PFSK-1 (cell line): ENCODE measurements around the gene QSOX1.

Experiments used
- FOXP2 ChIP-seq: optimal IDR thresholded peaks from 2 replicates; pipeline ENCODE3; 2011; ENCODE audit warnings: borderline replicate concordance, control low read depth, inconsistent platforms; ENCODE audit not compliant: insufficient read depth; ENCODE audit errors: extremely low read length, extremely low read depth
- POLR2AphosphoS5 ChIP-seq: IDR thresholded peaks from 2 replicates; pipeline ENCODE4 v1.6.1; 2012; ENCODE audit warnings: low read depth, mild to moderate bottlenecking, control low read depth, low read length, moderate library complexity
- SIN3A ChIP-seq: IDR thresholded peaks from 2 replicates; pipeline ENCODE4 v1.6.1; 2012; ENCODE audit warnings: mild to moderate bottlenecking, low read length, moderate library complexity, borderline replicate concordance; ENCODE audit not compliant: insufficient read depth
- TAF1 ChIP-seq: IDR thresholded peaks from 2 replicates; pipeline ENCODE4 v1.6.1; 2012; ENCODE audit warnings: low read length, control low read depth, borderline replicate concordance; ENCODE audit not compliant: insufficient read depth
- TF ChIP-seq, protein P1 (sequence below), 2 experiments: IDR thresholded peaks; 2 replicates each; pipeline versions ENCODE4 v1.6.1 to v1.8.0; 2011 to 2012; ENCODE audit warnings: low read depth in 2 of 2, low read length in 2 of 2, control low read depth in 1 of 2, inconsistent platforms in 1 of 2, mild to moderate bottlenecking in 1 of 2, moderate library complexity in 1 of 2; ENCODE audit not compliant: insufficient read depth in 1 of 2

Gene QSOX1

DNA sequence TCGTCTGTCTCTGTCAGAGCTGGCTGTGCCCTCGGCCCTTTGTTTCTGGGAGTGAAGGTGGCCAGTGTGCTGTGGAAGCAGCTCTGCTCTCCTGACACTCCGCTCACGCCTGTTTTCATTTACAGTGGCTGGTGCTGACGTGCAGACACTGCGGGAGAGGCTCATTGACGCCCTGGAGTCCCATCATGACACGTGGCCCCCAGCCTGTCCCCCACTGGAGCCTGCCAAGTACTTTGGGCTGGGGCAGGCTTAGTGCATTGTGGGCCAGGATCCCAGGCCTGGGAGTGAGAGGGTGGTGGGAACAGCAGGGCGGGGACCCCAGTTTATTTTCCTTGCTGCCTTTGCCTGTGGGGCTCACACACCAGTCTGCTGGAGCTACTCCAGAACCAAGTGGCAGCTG lies 21.1 kb downstream of the QSOX1 start:
- TF ChIP-seq FOXP2 = no peak
- no peak for TF ChIP-seq POLR2AphosphoS5
- TF ChIP-seq, protein P1, sequence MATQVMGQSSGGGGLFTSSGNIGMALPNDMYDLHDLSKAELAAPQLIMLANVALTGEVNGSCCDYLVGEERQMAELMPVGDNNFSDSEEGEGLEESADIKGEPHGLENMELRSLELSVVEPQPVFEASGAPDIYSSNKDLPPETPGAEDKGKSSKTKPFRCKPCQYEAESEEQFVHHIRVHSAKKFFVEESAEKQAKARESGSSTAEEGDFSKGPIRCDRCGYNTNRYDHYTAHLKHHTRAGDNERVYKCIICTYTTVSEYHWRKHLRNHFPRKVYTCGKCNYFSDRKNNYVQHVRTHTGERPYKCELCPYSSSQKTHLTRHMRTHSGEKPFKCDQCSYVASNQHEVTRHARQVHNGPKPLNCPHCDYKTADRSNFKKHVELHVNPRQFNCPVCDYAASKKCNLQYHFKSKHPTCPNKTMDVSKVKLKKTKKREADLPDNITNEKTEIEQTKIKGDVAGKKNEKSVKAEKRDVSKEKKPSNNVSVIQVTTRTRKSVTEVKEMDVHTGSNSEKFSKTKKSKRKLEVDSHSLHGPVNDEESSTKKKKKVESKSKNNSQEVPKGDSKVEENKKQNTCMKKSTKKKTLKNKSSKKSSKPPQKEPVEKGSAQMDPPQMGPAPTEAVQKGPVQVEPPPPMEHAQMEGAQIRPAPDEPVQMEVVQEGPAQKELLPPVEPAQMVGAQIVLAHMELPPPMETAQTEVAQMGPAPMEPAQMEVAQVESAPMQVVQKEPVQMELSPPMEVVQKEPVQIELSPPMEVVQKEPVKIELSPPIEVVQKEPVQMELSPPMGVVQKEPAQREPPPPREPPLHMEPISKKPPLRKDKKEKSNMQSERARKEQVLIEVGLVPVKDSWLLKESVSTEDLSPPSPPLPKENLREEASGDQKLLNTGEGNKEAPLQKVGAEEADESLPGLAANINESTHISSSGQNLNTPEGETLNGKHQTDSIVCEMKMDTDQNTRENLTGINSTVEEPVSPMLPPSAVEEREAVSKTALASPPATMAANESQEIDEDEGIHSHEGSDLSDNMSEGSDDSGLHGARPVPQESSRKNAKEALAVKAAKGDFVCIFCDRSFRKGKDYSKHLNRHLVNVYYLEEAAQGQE (IDR thresholded peaks at IDR 0.05; ENCODE audit: insufficient read depth in 1 of 2, low read depth in 2 of 2, low read length in 2 of 2) = no peak
- TF ChIP-seq TAF1 = no peak
- no peak for TF ChIP-seq SIN3A

DNA sequence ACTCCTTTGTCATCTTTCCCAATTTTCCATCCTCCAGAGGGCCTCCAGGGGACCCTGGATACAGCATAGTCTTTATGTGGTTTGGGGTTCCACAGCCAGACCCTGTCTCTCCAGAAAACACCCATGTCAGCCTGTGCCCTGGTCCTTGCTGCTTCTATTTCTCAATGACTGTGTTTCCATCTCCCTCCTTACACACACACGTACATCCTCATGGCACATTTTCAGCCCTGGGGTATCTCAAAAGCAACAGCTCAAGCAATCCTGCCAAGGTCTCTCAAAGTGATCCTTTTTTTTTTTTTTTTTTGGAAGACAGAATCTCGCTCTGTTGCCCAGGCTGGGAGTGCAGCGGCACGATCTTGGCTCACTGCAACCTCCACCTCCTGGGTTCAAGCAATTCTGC lies 22.3 kb downstream of the QSOX1 start:
- TF ChIP-seq SIN3A = no peak
- TF ChIP-seq FOXP2 = no peak
- TF ChIP-seq TAF1 = no peak
- no peak for TF ChIP-seq POLR2AphosphoS5
- TF ChIP-seq, protein P1 (IDR thresholded peaks at IDR 0.05; ENCODE audit: insufficient read depth in 1 of 2, low read depth in 2 of 2, low read length in 2 of 2) = no peak

DNA sequence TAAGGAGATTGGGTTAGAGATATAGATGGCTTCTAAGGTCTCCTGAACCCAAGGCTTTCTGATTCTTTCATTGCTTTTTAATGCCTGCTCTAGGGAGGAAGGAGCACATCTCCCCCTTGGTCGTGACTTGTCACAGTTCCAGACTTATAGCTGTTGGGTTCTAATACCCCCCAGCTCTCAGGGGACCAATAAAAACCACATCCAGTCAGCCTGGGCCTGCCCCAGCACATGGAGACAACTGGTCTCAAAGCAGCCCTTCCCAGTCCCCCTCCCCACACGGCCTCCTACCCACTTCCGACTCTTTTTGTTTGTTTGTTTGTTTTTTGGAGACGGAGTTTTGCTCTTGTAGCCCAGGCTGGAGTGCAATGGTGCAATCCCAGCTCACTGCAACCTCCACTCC lies 23.3 kb downstream of the QSOX1 start:
- no peak for TF ChIP-seq TAF1
- no peak for TF ChIP-seq SIN3A
- TF ChIP-seq, protein P1 (IDR thresholded peaks at IDR 0.05; ENCODE audit: insufficient read depth in 1 of 2, low read depth in 2 of 2, low read length in 2 of 2) = no peak
- TF ChIP-seq FOXP2 = no peak
- no peak for TF ChIP-seq POLR2AphosphoS5

DNA sequence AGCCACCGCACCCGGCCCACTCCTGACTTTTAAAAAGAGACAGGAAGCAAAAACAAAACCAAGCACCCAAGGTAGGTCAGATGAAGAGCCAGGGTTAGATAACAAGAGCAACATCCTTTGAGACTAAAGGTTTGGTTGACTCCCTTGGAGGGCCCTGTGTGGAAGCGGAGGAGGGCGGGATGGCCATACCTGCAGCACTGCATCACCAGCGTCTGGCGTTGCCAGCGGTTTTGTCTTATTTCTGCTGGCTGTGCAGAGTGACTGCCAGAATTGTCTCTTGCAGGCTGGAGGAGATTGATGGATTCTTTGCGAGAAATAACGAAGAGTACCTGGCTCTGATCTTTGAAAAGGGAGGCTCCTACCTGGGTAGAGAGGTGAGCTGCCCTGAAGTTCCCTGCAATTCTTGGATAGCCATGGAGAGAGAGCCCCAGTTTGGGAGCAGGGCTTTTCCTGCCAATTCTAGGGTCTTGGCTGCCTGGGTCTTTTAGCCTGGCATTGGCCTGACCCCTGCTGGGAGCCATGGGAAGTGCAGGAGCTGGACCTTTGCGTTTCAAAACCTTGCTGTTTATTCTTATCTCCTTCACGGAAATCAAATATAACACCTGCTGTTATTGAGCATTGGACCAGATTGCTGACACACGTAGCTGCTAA lies 24.0 kb downstream of the QSOX1 start:
- TF ChIP-seq TAF1 (no peak), SIN3A (no peak), FOXP2 (no peak), POLR2AphosphoS5 (no peak)
- TF ChIP-seq, protein P1 (IDR thresholded peaks at IDR 0.05; ENCODE audit: insufficient read depth in 1 of 2, low read depth in 2 of 2, low read length in 2 of 2) = no peak

DNA sequence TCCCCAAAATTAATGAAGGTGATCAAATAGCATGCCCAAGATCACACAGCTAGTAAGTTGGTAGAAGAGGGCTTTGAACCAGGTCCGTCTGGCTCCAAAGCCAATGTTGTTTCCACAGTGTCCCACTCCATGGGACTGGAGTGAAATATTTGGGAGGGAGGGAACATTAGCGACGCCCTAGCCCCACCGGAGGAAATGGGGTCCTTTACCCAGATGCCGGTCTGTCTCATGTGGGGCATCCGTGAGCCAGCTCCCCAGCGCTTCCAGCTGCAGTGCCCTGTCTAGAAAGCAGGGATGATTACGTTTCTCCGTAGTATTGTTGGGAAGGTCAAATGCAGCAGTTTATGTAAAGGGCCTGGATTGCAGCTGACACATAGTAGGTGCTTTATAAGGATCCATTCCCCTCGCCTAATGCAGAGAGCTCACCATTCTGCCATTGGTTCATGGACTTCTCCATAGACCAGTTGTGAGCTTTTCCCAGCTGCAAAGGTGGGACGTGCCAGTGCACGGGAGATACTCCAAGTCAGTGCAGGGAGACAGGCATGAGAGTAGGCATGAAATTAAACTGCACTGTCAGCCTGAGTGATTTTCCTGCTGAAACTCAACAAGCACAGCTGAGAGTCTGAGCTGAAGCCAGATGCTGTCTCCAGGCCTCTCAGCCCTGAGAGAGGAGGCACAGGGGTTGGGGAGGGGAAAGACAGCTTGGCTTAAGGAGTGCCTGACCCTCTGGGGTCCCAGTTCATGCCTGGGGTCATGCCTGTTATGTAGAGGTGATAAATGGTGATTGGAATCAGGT lies 24.7 kb downstream of the QSOX1 start:
- TF ChIP-seq SIN3A (no peak), FOXP2 (no peak), POLR2AphosphoS5 (no peak), TAF1 (no peak)
- TF ChIP-seq, protein P1 (IDR thresholded peaks at IDR 0.05; ENCODE audit: insufficient read depth in 1 of 2, low read depth in 2 of 2, low read length in 2 of 2) = no peak
